K562 (cell line): ENCODE data around the gene THADA. TPM values are rescaled to one million over a fixed set of nuclear protein-coding genes. Genes with fewer than 3 reads are reported as not detected.

Experiments
- ATAC-seq: fragments of 200-7000 bp; cut with Tn5 transposase; 3 replicates; pipeline ENCODE4 v1.9.1; 2020; ENCODE audit warnings: moderate library complexity
- BruUV-seq: library from RNA; stranded (reverse); fragments of 400-500 nt; replicated peaks from 2 replicates; lab custom pipeline; 2021; lab: Mats Ljungman, UMichigan
- CTCF ChIA-PET: fragments of 300-600 bp; formaldehyde crosslinking; extraction: SDS; loops from one replicate; lab custom pipeline; 2021; ENCODE audit warnings: low intra/inter-chr PET ratio; lab: Yijun Ruan, JAX
- POLR2A ChIA-PET: fragments of 300-600, 350-650 bp; sonication (Branson Sonifier 250); formaldehyde crosslinking; extraction: SDS; loops from one replicate; lab custom pipeline; 2021; ENCODE audit warnings: antibody characterized with exemption, inconsistent platforms; lab: Yijun Ruan, JAX
- DNase-seq, 4 experiments: peaks; one replicate each; pipeline versions ENCODE4 v3.0.0 to v3.0.0-alpha.2; 2011 to 2018; ENCODE audit warnings: low spot score in 3 of 4, mixed read lengths in 3 of 4; ENCODE audit errors: extremely low read depth in 1 of 4
- FAIRE-seq: peaks from 2 replicates; lab custom pipeline; 2011; peaks lifted over from hg19 to GRCh38; lab: Jason Lieb, UNC
- H2AFZ ChIP-seq: 2 replicates; pipeline ENCODE4 v1.6.0; 2011; ENCODE audit warnings: low read depth, low read length, control low read depth, inconsistent platforms
- H3K27ac ChIP-seq: fragments of 200-600 bp; 3 replicates; pipeline ENCODE4 v1.8.0; 2011; ENCODE audit warnings: low read depth, mild to moderate bottlenecking, control low read depth, inconsistent platforms, low read length, moderate library complexity, mixed read lengths; ENCODE audit errors: extremely low read depth
- H3K27me3 ChIP-seq, 2 experiments: fragments of 300-600 bp in 1 of 2; 2 replicates in 1 of 2; 3 replicates in 1 of 2; pipeline versions ENCODE4 v1.6.0 to v1.8.0; 2011; ENCODE audit warnings: inconsistent platforms in 2 of 2, low read length in 2 of 2, mild to moderate bottlenecking in 1 of 2, mixed read lengths in 1 of 2, moderate library complexity in 1 of 2; ENCODE audit not compliant: control insufficient read depth in 2 of 2, insufficient read depth in 2 of 2
- H3K36me3 ChIP-seq: fragments of 300-600 bp; 3 replicates; pipeline ENCODE4 v1.8.0; 2011; ENCODE audit warnings: mild to moderate bottlenecking, low read length, inconsistent platforms; ENCODE audit not compliant: control insufficient read depth, insufficient read depth
- H3K4me1 ChIP-seq, 2 experiments: fragments of 200-600 bp in 1 of 2; replicated peaks in 1 of 2; 2 replicates in 1 of 2; 3 replicates in 1 of 2; pipeline versions ENCODE4 v1.5.1 to v1.8.0; 2011; ENCODE audit warnings: inconsistent platforms in 2 of 2, low read length in 2 of 2, mild to moderate bottlenecking in 1 of 2, mixed read lengths in 1 of 2, moderate library complexity in 1 of 2; ENCODE audit not compliant: control insufficient read depth in 2 of 2, insufficient read depth in 2 of 2
- H3K4me2 ChIP-seq: 2 replicates; pipeline ENCODE4 v1.6.1; 2011; ENCODE audit warnings: low read length, control low read depth, inconsistent platforms, mixed read lengths; ENCODE audit not compliant: insufficient read depth
- H3K4me3 ChIP-seq: fragments of 200-600 bp; sonication (generic), shearing (Covaris generic); 2 replicates; pipeline ENCODE4 v1.5.1; 2016; ENCODE audit warnings: control low read depth, inconsistent platforms
- H3K79me2 ChIP-seq: fragments of 200-600 bp; 3 replicates; pipeline ENCODE4 v1.8.0; 2011; ENCODE audit warnings: low read length, inconsistent platforms; ENCODE audit not compliant: control insufficient read depth, insufficient read depth
- H3K9ac ChIP-seq, 2 experiments: 2 replicates each; pipeline versions ENCODE4 v1.6.0 to v1.6.1; 2011; ENCODE audit warnings: low read depth in 2 of 2, low read length in 2 of 2, control low read depth in 1 of 2, inconsistent platforms in 1 of 2, mild to moderate bottlenecking in 1 of 2, mixed read lengths in 1 of 2; ENCODE audit not compliant: insufficient read depth in 1 of 2
- H3K9me1 ChIP-seq: one replicate; pipeline ENCODE4 v1.6.0; 2011; ENCODE audit warnings: inconsistent platforms, mild to moderate bottlenecking, low read length, moderate library complexity; ENCODE audit not compliant: control insufficient read depth, insufficient read depth
- H3K9me3 ChIP-seq: replicated peaks from 2 replicates; pipeline ENCODE4 v1.5.1; 2011; ENCODE audit warnings: low read depth, low read length, inconsistent platforms; ENCODE audit not compliant: control insufficient read depth, insufficient read depth
- H4K20me1 ChIP-seq: replicated peaks from 2 replicates; pipeline ENCODE4 v1.6.1; 2011; ENCODE audit warnings: low read length, inconsistent platforms, mixed read lengths; ENCODE audit not compliant: control insufficient read depth, insufficient read depth
- ATF6 ChIP-seq: sonication (generic); formaldehyde crosslinking; IDR thresholded peaks from 2 replicates; pipeline ENCODE4 v1.4.0; 2020; ENCODE audit warnings: mild to moderate bottlenecking, missing genetic modification reagents
- FOXK2 ChIP-seq, 2 experiments: fragments of 450-650 bp; IDR thresholded peaks in 1 of 2; conservative IDR thresholded peaks in 1 of 2; 2 replicates each; pipeline ENCODE4 v1.6.1; 2016; ENCODE audit warnings: low read depth in 2 of 2, mild to moderate bottlenecking in 1 of 2
- GATA2 ChIP-seq: sonication (generic); formaldehyde crosslinking; IDR thresholded peaks from 2 replicates; pipeline ENCODE4 v1.4.0; 2020; ENCODE audit warnings: mild to moderate bottlenecking, missing genetic modification reagents
- KDM1A ChIP-seq, 2 experiments: fragments of 450-650 bp; IDR thresholded peaks; 2 replicates each; pipeline ENCODE4 v1.6.1; 2016; ENCODE audit warnings: mild to moderate bottlenecking in 2 of 2
- MTA1 ChIP-seq: fragments of 450-650 bp; IDR thresholded peaks from 2 replicates; pipeline ENCODE4 v1.6.1; 2017; ENCODE audit warnings: borderline replicate concordance
- NCOA2 ChIP-seq, 2 experiments: fragments of 450-650 bp; IDR thresholded peaks; 2 replicates each; pipeline ENCODE4 v1.6.1; 2018; ENCODE audit warnings: mild to moderate bottlenecking in 2 of 2, moderate library complexity in 1 of 2; ENCODE audit not compliant: partially characterized antibody in 2 of 2
- NFIC ChIP-seq: fragments of 450-650 bp; IDR thresholded peaks from 2 replicates; pipeline ENCODE4 v1.6.1; 2017; ENCODE audit warnings: mild to moderate bottlenecking, inconsistent platforms
- NUFIP1 ChIP-seq: fragments of 450-650 bp; IDR thresholded peaks from 2 replicates; pipeline ENCODE4 v1.6.1; 2018; ENCODE audit not compliant: partially characterized antibody
- PHB2 ChIP-seq: fragments of 450-650 bp; IDR thresholded peaks from 2 replicates; pipeline ENCODE4 v1.6.1; 2017; ENCODE audit warnings: low read depth
- PHF21A ChIP-seq: fragments of 450-650 bp; IDR thresholded peaks from 2 replicates; pipeline ENCODE4 v1.6.1; 2017; ENCODE audit warnings: low read depth, borderline replicate concordance
- SAP30 ChIP-seq: fragments of 200-600 bp; sonication (generic); IDR thresholded peaks from 2 replicates; pipeline ENCODE4 v1.6.1; 2012; ENCODE audit warnings: borderline replicate concordance, low read depth, mild to moderate bottlenecking, moderate library complexity, low read length, control low read depth, inconsistent platforms; ENCODE audit not compliant: insufficient read depth, poor library complexity, severe bottlenecking
- TEAD1 ChIP-seq, 2 experiments: fragments of 450-650 bp in 1 of 2; sonication (generic) in 1 of 2; formaldehyde crosslinking; IDR thresholded peaks; 2 replicates each; pipeline versions ENCODE4 v1.4.0 to v1.8.0; 2020 to 2022; ENCODE audit warnings: mild to moderate bottlenecking in 2 of 2, missing genetic modification reagents in 1 of 2
- ZBTB26 ChIP-seq: fragments of 450-650 bp; formaldehyde crosslinking; IDR thresholded peaks from 2 replicates; pipeline ENCODE4 v1.4.0; 2022; ENCODE audit warnings: missing genetic modification characterization
- ZKSCAN1 ChIP-seq: fragments of 150-350 bp; IDR thresholded peaks from 2 replicates; pipeline ENCODE4 v1.6.1; 2016; ENCODE audit warnings: low read depth, low read length
- ZNF408 ChIP-seq: fragments of 250-450 bp; sonication (Bioruptor Pico); IDR thresholded peaks from 2 replicates; pipeline ENCODE4 v1.4.0; 2020; ENCODE audit warnings: low read depth, mild to moderate bottlenecking, moderate library complexity
- WGBS: fragments of 100-300 bp; shearing (Covaris generic); methylation state at CpG from one replicate; pipeline ENCODE4 v1.1.6; 2016; ENCODE audit warnings: low coverage, mixed read lengths; ENCODE audit not compliant: insufficient coverage; ENCODE audit errors: missing lambda C conversion rate; 5-methylcytosine and 5-hydroxymethylcytosine counted together
- in situ Hi-C: fragments of 300-500 bp; cut with MboI; formaldehyde crosslinking; loops from 4 replicates; pipeline ENCODE4 v1.15.0; 2018; ENCODE audit warnings: inconsistent platforms, mixed read lengths
- intact Hi-C: fragments of 100-400 bp; cut with micrococcal nuclease; formaldehyde crosslinking; loops from 2 replicates; pipeline ENCODE4 v1.14.2; 2022
- polyA plus RNA-seq, 8 experiments: library from polyadenylated mRNA; depleted of rRNA in 4 of 8; stranded (reverse) in 5 of 8; unstranded in 3 of 8; fragments of >200 nt; fragmentation: Nextera tagmentation in 2 of 8; fragmentation: Illumina TruSeq in 1 of 8; extraction: Ambion mirVana in 2 of 8; extraction: Trizol in 1 of 8; gene quantifications; 2 replicates each; pipeline versions ENCODE4 v1.2.1 to v1.2.3, GENCODE V29; 2011 to 2014; ENCODE audit warnings: inconsistent platforms in 1 of 8, missing spikeins in 1 of 8
- total RNA-seq, 7 experiments: library from RNA; depleted of rRNA in 6 of 7; stranded (reverse); fragments of >200 nt in 6 of 7; fragmentation: Illumina TruSeq in 2 of 7; extraction: Trizol in 2 of 7; gene quantifications; 2 replicates each; pipeline versions ENCODE4 v1.2.1 to v1.2.3, GENCODE V29; 2011 to 2021; ENCODE audit warnings: low replicate concordance in 1 of 7

The THADA gene
- total and polyA plus RNA-seq, 9 of the 15 experiments (the other 6 are each of a cell fraction or from before 2014, with no cell fraction given) = 17.8 to 34.7 (median 31.9) TPM

GRCh38 chr2:43219383-43220228 is 376.2 kb downstream of the THADA start (continued):
- no peak for TF ChIP-seq ZNF408 (CRISPR knock-in tag)
- TF ChIP-seq KDM1A (IDR thresholded peaks at IDR 0.05) = no peak
- no peak for TF ChIP-seq PHF21A

- Histone ChIP-seq H2AFZ (peak overlapping the region; percentile 91), H3K9me1 (no peaks in the 10 kb centered on the region), H3K9me3 (no peaks in the 10 kb centered on the region), H3K4me3 (peak overlapping the region; percentile 62), H3K27ac (peak overlapping the region; percentile 86), H3K79me2 (peaks cover 48% of the 10 kb centered on the region), H3K9ac (peak overlapping the region; percentile 50 to 91), H3K36me3 (peaks cover 19% of the 10 kb centered on the region), H3K27me3 (no peaks in the 10 kb centered on the region), H4K20me1 (no peaks in the 10 kb centered on the region), H3K4me1 (peaks cover 19 to 41% of the 10 kb centered on the region in 2 experiments; a peak in 4 of 5 replicates), H3K4me2 (peak overlapping the region; percentile 90)
- in situ Hi-C loops = no loop called here
- no peak for FAIRE-seq
- intact Hi-C loops = no loop called here
- WGBS = 8% methylated on average over 4 of the region's 8 CpGs
- POLR2A ChIA-PET = interaction anchor here (0.6 to 1.8 kb wide), 5 partner anchors 8 to 395 kb away, joined by 4 to 9 read pairs (median 4); partner anchors contain the start of gene ZFP36L2
- CTCF ChIA-PET = interaction anchor here (0.7 to 0.8 kb wide), 2 partner anchors 33 to 244 kb away, joined by 3 to 5 read pairs; no protein-coding TSS in a partner anchor
- ATAC-seq = no peak
- DNase-seq = peak in 3 of 4 experiments; percentile 52 to 58 (median 53)
- BruUV-seq = no TSS peak
- peak; percentile 90 for TF ChIP-seq ZBTB26 (CRISPR knock-in tag)
- peak; percentile 42 for TF ChIP-seq NUFIP1
- no peak for TF ChIP-seq ZKSCAN1
- peak; percentile 65 for TF ChIP-seq PHB2
- TF ChIP-seq FOXK2 (conservative IDR thresholded peaks at IDR 0.05 in 1 of 2, IDR thresholded peaks at IDR 0.05 in 1 of 2; ENCODE audit: low read depth in 2 of 2) = peak; percentile 52 to 59; a peak in 2 of 4 replicates
- TF ChIP-seq NCOA2 (IDR thresholded peaks at IDR 0.05; ENCODE audit: partially characterized antibody in 2 of 2) = no peak
- no peak for TF ChIP-seq GATA2 (CRISPR knock-in tag)
- peak; percentile 32; the same call in 1 of the 2 replicates for TF ChIP-seq PHF21A
- no peak for TF ChIP-seq NFIC
- 0 out of 4 replicates have a peak, but pooled peaks of 1 of the 2 experiments have one; percentile 13 for TF ChIP-seq TEAD1 (CRISPR knock-in tag; IDR thresholded peaks at IDR 0.05)
- no peak for TF ChIP-seq MTA1
- no peak for TF ChIP-seq ATF6 (CRISPR knock-in tag)
- TF ChIP-seq SAP30 = peak; percentile 24
Measured at GRCh38 chr2:43218702-43219382, 377.0 kb downstream of the THADA start.
